T-cell (primary cell): ENCODE measurements around the gene DNTTIP2. TPM values are rescaled to one million over a fixed set of nuclear protein-coding genes. Genes with fewer than 3 reads are reported as not detected.

Experiments used
- ATAC-seq, 4 experiments: fragments of 200-7000 bp in 3 of 4; fragments of 150-1000 bp in 1 of 4; cut with Tn5 transposase; replicated peaks in 1 of 4; 1 replicate in 3 of 4; 2 replicates in 1 of 4; pipeline ENCODE4 v1.10.0; 2021; ENCODE audit warnings: moderate library complexity in 3 of 4, mild to moderate bottlenecking in 2 of 4, moderate number of reproducible peaks in 1 of 4
- CTCF ChIA-PET, 2 donors: fragments of 300-600 bp; sonication (Branson Sonifier 250); formaldehyde crosslinking; loops; one replicate each; lab custom pipeline; 2022; ENCODE audit warnings: antibody characterized with exemption in 2 of 2; lab: Charles Lee
- POLR2A ChIA-PET, 2 donors: fragments of 300-600 bp; sonication (Branson Sonifier 250); formaldehyde crosslinking; loops; one replicate each; lab custom pipeline; 2022; ENCODE audit warnings: antibody characterized with exemption in 2 of 2; lab: Charles Lee
- DNase-seq, 35 experiments: peaks; one replicate each; pipeline versions ENCODE4 v3.0.0 to v3.0.0-alpha.2; 2013 to 2023
- H3K27ac ChIP-seq: one replicate; pipeline ENCODE4 v1.5.1; 2013; ENCODE audit warnings: low read length
- H3K27me3 ChIP-seq, 2 experiments: replicated peaks in 1 of 2; 1 replicate in 1 of 2; 2 replicates in 1 of 2; pipeline versions ENCODE4 v1.6.1 to v1.7.0; 2013; ENCODE audit warnings: low read length in 1 of 2, mixed read lengths in 1 of 2; ENCODE audit not compliant: control insufficient read depth in 2 of 2, insufficient read depth in 2 of 2; ENCODE audit errors: extremely low read depth in 1 of 2
- H3K36me3 ChIP-seq, 2 donors: 1 replicate in 1 of 2; 2 replicates in 1 of 2; pipeline versions ENCODE4 v1.6.1 to v1.7.0; 2013; ENCODE audit warnings: low read length in 1 of 2; ENCODE audit not compliant: control insufficient read depth in 2 of 2, insufficient read depth in 1 of 2; ENCODE audit errors: extremely low read depth in 1 of 2
- H3K4me1 ChIP-seq, 2 experiments: 1 replicate in 1 of 2; 2 replicates in 1 of 2; pipeline versions ENCODE4 v1.6.1 to v1.7.0; 2013; ENCODE audit warnings: low read length in 2 of 2, mixed read lengths in 1 of 2; ENCODE audit not compliant: insufficient read depth in 2 of 2, control insufficient read depth in 1 of 2; ENCODE audit errors: extremely low read depth in 1 of 2
- H3K4me3 ChIP-seq, 2 donors: 1 replicate in 1 of 2; 2 replicates in 1 of 2; pipeline versions ENCODE4 v1.5.1 to v1.7.0; 2013; ENCODE audit warnings: mild to moderate bottlenecking in 2 of 2, low read length in 1 of 2, moderate library complexity in 1 of 2; ENCODE audit not compliant: control insufficient read depth in 1 of 2; ENCODE audit errors: extremely low read depth in 1 of 2
- H3K9me3 ChIP-seq: 2 replicates; pipeline ENCODE4 v1.7.0; 2013
- H3K27ac Mint-ChIP-seq, 2 donors: one replicate each; pipeline ENCODE4 v1.8.0; 2020 to 2021; ENCODE audit warnings: mild to moderate bottlenecking in 2 of 2, mixed read lengths in 2 of 2
- H3K27me3 Mint-ChIP-seq, 2 donors: one replicate each; pipeline ENCODE4 v1.8.0; 2021 to 2022; ENCODE audit warnings: mixed read lengths in 2 of 2
- H3K36me3 Mint-ChIP-seq: one replicate; pipeline ENCODE4 v1.8.0; 2021; ENCODE audit warnings: mixed read lengths
- H3K4me1 Mint-ChIP-seq, 3 donors: one replicate each; pipeline ENCODE4 v1.8.0; 2020 to 2022; ENCODE audit warnings: mixed read lengths in 3 of 3, mild to moderate bottlenecking in 1 of 3
- H3K4me3 Mint-ChIP-seq, 3 donors: one replicate each; pipeline ENCODE4 v1.8.0; 2020 to 2022; ENCODE audit warnings: mild to moderate bottlenecking in 3 of 3, mixed read lengths in 3 of 3, moderate library complexity in 3 of 3
- H3K9me3 Mint-ChIP-seq, 3 donors: one replicate each; pipeline ENCODE4 v1.8.0; 2020 to 2022; ENCODE audit warnings: mixed read lengths in 3 of 3
- WGBS: methylation state at CpG from one replicate; pipeline ENCODE4 v1.1.5; 2013; ENCODE audit warnings: missing lambda C conversion rate; ENCODE audit not compliant: insufficient coverage; 5-methylcytosine and 5-hydroxymethylcytosine counted together
- total RNA-seq, 35 experiments: library from RNA in 6 of 35; stranded (reverse) in 6 of 35; fragments of 120-200 nt in 1 of 35; gene quantifications; one replicate each; pipeline versions ENCODE4 v1.2.1 to v1.2.4 and lab custom pipeline; 2013 to 2026

The DNTTIP2 gene
- total RNA-seq, 5 donors from 2014 or later (not counting 1 experiment from before 2014, with no cell fraction given): 60.4 to 90.7 (median 69.8) TPM

GRCh38 chr1:93910305-93910704 is 31.3 kb upstream of the DNTTIP2 start:
- H3K27ac ChIP-seq: peak overlapping the region; percentile 61
- WGBS: 100% methylated on average over 1 of the region's 4 CpGs

GRCh38 chr1:93909146-93910050 is 30.4 kb upstream of the DNTTIP2 start, which contains the start of gene GCLM:
TSS of gene GCLM (minus strand) at chr1:93909430. CDS start at chr1:93909163, 267 bp downstream.
- Mint-ChIP-seq H3K4me1 (peaks cover 36 to 42% (median 39%) of the 10 kb centered on the region in 3 donors), H3K36me3 (no peaks in the 10 kb centered on the region), H3K4me3 (peak within 1 kb of the TSS; percentile 86 to 87 (median 87)), H3K27me3 (peaks cover 2 to 4% of the 10 kb centered on the region in 2 donors), H3K9me3 (no peaks in the 10 kb centered on the region), H3K27ac (peak within 1 kb of the TSS; percentile 87 to 92)
- WGBS: under 1% methylated on average over 98 of the region's 102 CpGs
- no peaks in the 10 kb centered on the region for H3K36me3 ChIP-seq
- peak within 1 kb of the TSS; percentile 61 for H3K27ac ChIP-seq
- H3K4me3 ChIP-seq: peak within 1 kb of the TSS; percentile 54 to 63
- H3K4me1 ChIP-seq: peaks cover 5 to 7% of the 10 kb centered on the region in 2 experiments
- no peaks in the 10 kb centered on the region for H3K27me3 ChIP-seq
- DNase-seq (peak; percentile 69 to 95 (median 84)), ATAC-seq (peak; percentile 91 to 94 (median 92))
- CTCF ChIA-PET: interaction anchor here (0.5 to 2.6 kb wide), 20 partner anchors 22 to 867 kb away, joined by 3 to 20 read pairs (median 4); partner anchors contain the start of gene DNTTIP2 (in 2 of the 2)
- POLR2A ChIA-PET: interaction anchor here (0.7 to 0.9 kb wide), 2 partner anchors 30 to 568 kb away, joined by 4 to 15 read pairs; partner anchors contain the start of gene DNTTIP2 (in 1 of the 2)
- H3K9me3 ChIP-seq: no peaks in the 10 kb centered on the region

More at GRCh38 chr1:93910305-93910704, 31.3 kb upstream of the DNTTIP2 start:
- Histone ChIP-seq H3K36me3 (no peaks in the 10 kb centered on the region), H3K4me3 (no peak overlapping the region), H3K9me3 (no peaks in the 10 kb centered on the region), H3K4me1 (peaks cover 3 to 5% of the 10 kb centered on the region in 2 experiments), H3K27me3 (no peaks in the 10 kb centered on the region)
- DNase-seq (no peak), ATAC-seq (no peak)
- peaks cover 30 to 39% (median 32%) of the 10 kb centered on the region in 3 donors for H3K4me1 Mint-ChIP-seq
- no peaks in the 10 kb centered on the region for H3K9me3 Mint-ChIP-seq
- ChIA-PET CTCF (interaction anchor here (0.6 to 2.6 kb wide), 19 partner anchors 24 to 606 kb away, joined by 3 to 20 read pairs (median 6); partner anchors contain the start of gene DNTTIP2 (in 2 of the 2)), POLR2A (interaction anchor here (0.6 to 0.9 kb wide), 4 partner anchors 31 to 569 kb away, joined by 4 to 15 read pairs (median 8); partner anchors contain the start of gene DNTTIP2 (in 1 of the 2))
- peak overlapping the region; percentile 80 to 87 for H3K27ac Mint-ChIP-seq
- H3K4me3 Mint-ChIP-seq: peak overlapping the region; percentile 84 to 87 (median 86)
- H3K27me3 Mint-ChIP-seq: peaks cover 2 to 7% of the 10 kb centered on the region in 2 donors
- no peaks in the 10 kb centered on the region for H3K36me3 Mint-ChIP-seq

DNA sequence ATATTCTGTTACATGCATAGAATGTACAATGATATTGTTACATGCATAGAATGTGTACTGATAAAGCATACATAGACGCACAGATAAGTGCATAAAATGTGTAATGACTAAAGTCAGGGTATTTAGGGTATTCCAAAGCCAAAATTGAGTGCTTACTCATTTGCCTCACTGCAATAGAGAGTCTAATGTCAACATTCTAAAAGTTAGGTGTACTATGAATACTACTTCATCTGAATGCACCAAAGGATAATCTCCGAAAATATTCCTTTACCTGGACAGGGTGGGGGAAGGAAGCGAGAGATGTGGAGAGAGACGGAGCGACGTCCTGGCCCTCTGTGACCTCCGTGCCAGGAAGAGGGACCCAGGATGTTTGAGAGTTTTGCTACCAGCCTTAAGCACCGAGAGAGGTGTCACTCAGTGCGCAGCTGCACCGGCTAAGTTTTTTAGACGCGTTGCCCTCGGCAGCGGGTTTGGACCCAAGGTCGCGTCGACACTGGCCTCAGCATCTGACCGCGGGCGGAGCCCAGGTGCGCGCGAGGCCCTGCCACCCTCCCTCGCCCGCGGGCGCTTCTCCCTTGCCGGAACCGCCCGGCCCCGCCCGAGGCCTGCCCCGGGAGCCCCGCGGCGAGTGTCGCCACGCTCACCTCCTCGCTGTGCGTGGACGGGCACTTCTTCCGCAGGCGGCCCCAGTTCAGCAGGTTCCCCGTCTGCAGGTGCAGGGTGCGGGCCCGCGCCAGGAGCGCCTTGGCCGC is 29.6 kb upstream of the DNTTIP2 start:
- Histone ChIP-seq H3K9me3 (no peaks in the 10 kb centered on the region), H3K27me3 (no peaks in the 10 kb centered on the region), H3K36me3 (no peaks in the 10 kb centered on the region), H3K4me1 (peaks cover 7 to 10% of the 10 kb centered on the region in 2 experiments), H3K4me3 (peak overlapping the region; percentile 54), H3K27ac (peak overlapping the region; percentile 35)
- Mint-ChIP-seq H3K27me3 (no peaks in the 10 kb centered on the region), H3K4me3 (peak overlapping the region; percentile 85 to 87 (median 87)), H3K9me3 (no peaks in the 10 kb centered on the region), H3K36me3 (no peaks in the 10 kb centered on the region), H3K27ac (peak overlapping the region; percentile 78 to 92), H3K4me1 (peaks cover 44 to 49% (median 47%) of the 10 kb centered on the region in 3 donors)
- DNase-seq (peak; percentile 6 to 62 (median 38)), ATAC-seq (peak; percentile 56 to 64 (median 59))
- ChIA-PET POLR2A (no interaction called here), CTCF (interaction anchor here (0.6 to 2.6 kb wide), 8 partner anchors 21 to 866 kb away, joined by 3 to 20 read pairs (median 6); partner anchors contain the start of gene DNTTIP2 (in 1 of the 2))
- under 1% methylated on average over 47 of the region's 49 CpGs for WGBS

- peak overlapping the region; percentile 46 to 71 for H3K27ac Mint-ChIP-seq
- ChIA-PET POLR2A (interaction anchor here in 1 of 2 donors (0.6 kb wide), 1 partner anchor 604 kb away, joined by 4 read pairs; no protein-coding TSS in a partner anchor), CTCF (interaction anchor here in 1 of 2 donors (1.0 kb wide), 1 partner anchor 28 kb away, joined by 3 read pairs; no protein-coding TSS in a partner anchor)
- H3K4me1 Mint-ChIP-seq: peaks cover 44 to 49% (median 47%) of the 10 kb centered on the region in 3 donors
- Histone ChIP-seq H3K9me3 (no peaks in the 10 kb centered on the region), H3K4me1 (peaks cover 7 to 10% of the 10 kb centered on the region in 2 experiments), H3K36me3 (no peaks in the 10 kb centered on the region), H3K27ac (no peak overlapping the region), H3K4me3 (no peak overlapping the region), H3K27me3 (no peaks in the 10 kb centered on the region)
- no peaks in the 10 kb centered on the region for H3K27me3 Mint-ChIP-seq
- H3K4me3 Mint-ChIP-seq: peak overlapping the region; percentile 71 to 87 (median 85)
- 80% methylated on average over 1 of the region's 3 CpGs for WGBS
- ATAC-seq: no peak
- DNase-seq: no peak
- peaks cover 1% of the 10 kb centered on the region for H3K36me3 Mint-ChIP-seq
- H3K9me3 Mint-ChIP-seq: no peaks in the 10 kb centered on the region
Observed at GRCh38 chr1:93907718-93908117, 28.7 kb upstream of the DNTTIP2 start.

GRCh38 chr1:93906480-93906879 is 27.5 kb upstream of the DNTTIP2 start:
- Histone ChIP-seq H3K4me3 (no peak overlapping the region), H3K4me1 (peaks cover 7 to 10% of the 10 kb centered on the region in 2 experiments), H3K9me3 (no peaks in the 10 kb centered on the region), H3K27me3 (no peaks in the 10 kb centered on the region), H3K36me3 (no peaks in the 10 kb centered on the region), H3K27ac (no peak overlapping the region)
- DNase-seq (no peak), ATAC-seq (no peak)
- H3K9me3 Mint-ChIP-seq: no peaks in the 10 kb centered on the region
- peaks cover 4% of the 10 kb centered on the region for H3K36me3 Mint-ChIP-seq
- H3K4me3 Mint-ChIP-seq: no peak overlapping the region
- H3K4me1 Mint-ChIP-seq: peaks cover 44 to 50% (median 49%) of the 10 kb centered on the region in 3 donors
- peak overlapping the region; percentile 35 to 52 for H3K27ac Mint-ChIP-seq
- no peaks in the 10 kb centered on the region for H3K27me3 Mint-ChIP-seq
- ChIA-PET POLR2A (no interaction called here), CTCF (no interaction called here)
- no CpG with 5 or more reads among the region's 3 CpGs for WGBS
